ENCODE data around the gene PROSER3. TPM values are rescaled to one million over a fixed set of nuclear protein-coding genes. Genes with fewer than 3 reads are reported as not detected.
"Not testable (repeated sequence)": the region's sequence is repeated elsewhere in the genome, so short reads cannot be mapped to it uniquely, and the experiment has no call there.

The PROSER3 gene
- total RNA-seq, 4 donors from 2014 or later: 1.0 to 52.6 (median 4.1) TPM

- intact Hi-C loops (cut with DNase I; ENCODE audit: low total_unique reads): no loop called here
- TF ChIP-seq POLR2A (IDR thresholded peaks at IDR 0.05): no peak
- no peaks in the 10 kb centered on the region for H3K9me3 ChIP-seq
- no peaks in the 10 kb centered on the region for H3K4me1 ChIP-seq
- no peak overlapping the region for H3K27ac ChIP-seq
- no peaks in the 10 kb centered on the region for H3K36me3 ChIP-seq
- H3K4me3 ChIP-seq: no peak overlapping the region
- H3K27me3 ChIP-seq: no peaks in the 10 kb centered on the region
- no peak for DNase-seq
Measured at GRCh38 chr19:35767288-35768081, 9.5 kb downstream of the PROSER3 start.

GRCh38 chr19:35768082-35768421 is 10.1 kb downstream of the PROSER3 start:
- no peak overlapping the region for H3K4me3 ChIP-seq
- H3K27ac ChIP-seq: no peak overlapping the region
- no peaks in the 10 kb centered on the region for H3K4me1 ChIP-seq
- H3K36me3 ChIP-seq: no peaks in the 10 kb centered on the region
- no peaks in the 10 kb centered on the region for H3K27me3 ChIP-seq
- intact Hi-C loops (cut with DNase I; ENCODE audit: low total_unique reads): no loop called here
- TF ChIP-seq CTCF (IDR thresholded peaks at IDR 0.05): no peak
- no peak for TF ChIP-seq POLR2A (IDR thresholded peaks at IDR 0.05)
- DNase-seq: no peak
- no peaks in the 10 kb centered on the region for H3K9me3 ChIP-seq

GRCh38 chr19:35772362-35772761 is 14.4 kb downstream of the PROSER3 start:
- intact Hi-C loops (cut with DNase I; ENCODE audit: low total_unique reads); H3K27me3 ChIP-seq; DNase-seq; H3K9me3 ChIP-seq; H3K4me3 ChIP-seq; H3K27ac ChIP-seq; H3K36me3 ChIP-seq; H3K4me1 ChIP-seq: not testable (repeated sequence)

- intact Hi-C loops (cut with DNase I; ENCODE audit: low total_unique reads): no loop called here
- Histone ChIP-seq H3K27me3 (no peaks in the 10 kb centered on the region), H3K36me3 (no peaks in the 10 kb centered on the region), H3K9me3 (no peaks in the 10 kb centered on the region), H3K27ac (no peak overlapping the region), H3K4me3 (no peak overlapping the region), H3K4me1 (peaks cover 0 to 6% of the 10 kb centered on the region in 2 donors)
- DNase-seq: no peak
- no peak for TF ChIP-seq CTCF (IDR thresholded peaks at IDR 0.05)
Measured at GRCh38 chr19:35773020-35773806, 15.2 kb downstream of the PROSER3 start.

GRCh38 chr19:35774274-35775045 is 16.5 kb downstream of the PROSER3 start:
- no peak for DNase-seq
- intact Hi-C loops (cut with DNase I; ENCODE audit: low total_unique reads): no loop called here

More at GRCh38 chr19:35774274-35775045, 16.5 kb downstream of the PROSER3 start:
- no peak overlapping the region for H3K27ac ChIP-seq
- TF ChIP-seq CTCF (IDR thresholded peaks at IDR 0.05) (no peak), POLR2A (IDR thresholded peaks at IDR 0.05) (no peak)
- no peaks in the 10 kb centered on the region for H3K36me3 ChIP-seq
- H3K27me3 ChIP-seq: no peaks in the 10 kb centered on the region
- peaks cover 0 to 6% of the 10 kb centered on the region in 2 donors for H3K4me1 ChIP-seq
- peak overlapping the region; percentile 40 to 93 for H3K4me3 ChIP-seq
- no peaks in the 10 kb centered on the region for H3K9me3 ChIP-seq

Measured in uterus (tissue), 4 donors.